HEK293 (cell line): ENCODE data around the gene SOX5.

Source experiments
- CTCF ChIA-PET: fragments of 350-600 bp; formaldehyde crosslinking; extraction: SDS; loops from one replicate; lab custom pipeline; 2021; ENCODE audit warnings: antibody characterized with exemption; lab: Yijun Ruan, JAX
- POLR2A ChIA-PET: fragments of 300-600 bp; formaldehyde crosslinking; extraction: SDS; loops from one replicate; lab custom pipeline; 2020; ENCODE audit warnings: antibody characterized with exemption, inconsistent platforms; lab: Yijun Ruan, JAX
- H3K27ac ChIP-seq: fragments of 200-500 bp; sonication (Bioruptor generic); 2 replicates; pipeline ENCODE4 v1.5.1; 2014; ENCODE audit warnings: low read depth, low read length, control low read depth, inconsistent platforms; ENCODE audit errors: extremely low read depth
- H3K36me3 ChIP-seq, 2 experiments: fragments of 200-500 bp in 1 of 2; sonication (Bioruptor generic) in 1 of 2; 1 replicate in 1 of 2; 2 replicates in 1 of 2; pipeline ENCODE4 v1.5.1; 2014 to 2017; ENCODE audit warnings: inconsistent platforms in 2 of 2, low read length in 2 of 2; ENCODE audit not compliant: control insufficient read depth in 2 of 2, insufficient read depth in 1 of 2
- H3K4me1 ChIP-seq: fragments of 200-500 bp; sonication (Bioruptor generic); 2 replicates; pipeline ENCODE4 v1.5.1; 2014; ENCODE audit warnings: mild to moderate bottlenecking, low read length, inconsistent platforms; ENCODE audit not compliant: control insufficient read depth, insufficient read depth
- H3K4me3 ChIP-seq: 2 replicates; pipeline ENCODE4 v1.5.1; 2011; ENCODE audit warnings: low read depth, mild to moderate bottlenecking, control low read depth, low read length, moderate library complexity
- H3K9me3 ChIP-seq: fragments of 200-500 bp; sonication (Bioruptor generic); 2 replicates; pipeline ENCODE4 v1.5.1; 2014; ENCODE audit warnings: low read depth, low read length, inconsistent platforms; ENCODE audit not compliant: control insufficient read depth, insufficient read depth
- ATF2 ChIP-seq: fragments of 450-650 bp; formaldehyde crosslinking; IDR thresholded peaks from 2 replicates; pipeline ENCODE4 v1.5.1; 2016; ENCODE audit warnings: missing biosample characterization, missing genetic modification characterization, low read depth
- HOXD13 ChIP-seq: sonication (generic); formaldehyde crosslinking; IDR thresholded peaks from 2 replicates; pipeline ENCODE4 v1.8.0; 2022; ENCODE audit warnings: missing genetic modification reagents, borderline replicate concordance
- PRDM2 ChIP-seq: fragments of 450-650 bp; formaldehyde crosslinking; IDR thresholded peaks from 2 replicates; pipeline ENCODE4 v1.5.1; 2016; ENCODE audit warnings: missing biosample characterization, missing genetic modification characterization, borderline replicate concordance
- ZBTB49 ChIP-seq: fragments of 450-650 bp; formaldehyde crosslinking; IDR thresholded peaks from 2 replicates; pipeline ENCODE4 v1.5.1; 2016; ENCODE audit warnings: missing biosample characterization, missing genetic modification characterization, low read depth
- ZFP37 ChIP-seq: fragments of 450-650 bp; formaldehyde crosslinking; IDR thresholded peaks from 2 replicates; pipeline ENCODE4 v1.5.1; 2016; ENCODE audit warnings: missing biosample characterization, missing genetic modification characterization
- ZNF133 ChIP-seq: fragments of 450-650 bp; formaldehyde crosslinking; IDR thresholded peaks from 2 replicates; pipeline ENCODE4 v1.5.1; 2016; ENCODE audit warnings: missing biosample characterization, missing genetic modification characterization
- ZNF19 ChIP-seq: fragments of 450-650 bp; formaldehyde crosslinking; IDR thresholded peaks from 2 replicates; pipeline ENCODE4; 2016; ENCODE audit warnings: missing biosample characterization, missing genetic modification characterization, low read depth
- ZNF280C ChIP-seq: fragments of 450-650 bp; formaldehyde crosslinking; IDR thresholded peaks from 2 replicates; pipeline ENCODE4 v1.5.1; 2016; ENCODE audit warnings: missing biosample characterization, missing genetic modification characterization
- ZNF394 ChIP-seq: fragments of 450-650 bp; formaldehyde crosslinking; IDR thresholded peaks from 2 replicates; pipeline ENCODE4 v1.5.1; 2016; ENCODE audit warnings: missing biosample characterization, missing genetic modification characterization, mild to moderate bottlenecking, moderate library complexity, borderline replicate concordance
- ZNF473 ChIP-seq: fragments of 450-650 bp; formaldehyde crosslinking; IDR thresholded peaks from 2 replicates; pipeline ENCODE4 v1.5.1; 2017; ENCODE audit warnings: missing biosample characterization, missing genetic modification characterization
- ZNF610 ChIP-seq: fragments of 450-650 bp; formaldehyde crosslinking; IDR thresholded peaks from 2 replicates; pipeline ENCODE4 v1.5.1; 2016; ENCODE audit warnings: missing biosample characterization, missing genetic modification characterization, borderline replicate concordance
- ZNF629 ChIP-seq: fragments of 450-650 bp; formaldehyde crosslinking; IDR thresholded peaks from 2 replicates; pipeline ENCODE4 v1.5.1; 2017; ENCODE audit warnings: missing biosample characterization, missing genetic modification characterization

SOX5 gene

GRCh38 chr12:23585782-23586163, 363.7 kb downstream of the SOX5 start (continued):
- TF ChIP-seq PRDM2 = no peak
- no peak for TF ChIP-seq ZBTB49 (tag by site-specific recombination)
- TF ChIP-seq ZNF394 (tag by site-specific recombination) = no peak
- TF ChIP-seq ZNF629 (tag by site-specific recombination) = no peak

- H3K4me3 ChIP-seq = no peak overlapping the region
- TF ChIP-seq ZNF19 = no peak
- TF ChIP-seq ZNF133 (tag by site-specific recombination) = no peak
- TF ChIP-seq ZNF473 = no peak
- TF ChIP-seq ATF2 = no peak
- no peak for TF ChIP-seq HOXD13
- no peak for TF ChIP-seq ZFP37 (tag by site-specific recombination)
- no peak for TF ChIP-seq ZNF610 (tag by site-specific recombination)
- no peak for TF ChIP-seq ZNF280C (tag by site-specific recombination)
- TF ChIP-seq, all 188 proteins: peak for 0
- H3K4me1 ChIP-seq = no peaks in the 10 kb centered on the region
- POLR2A ChIA-PET = no interaction called here
- CTCF ChIA-PET = no interaction called here
- no peaks in the 10 kb centered on the region for H3K9me3 ChIP-seq
- H3K27ac ChIP-seq = no peak overlapping the region
- no peaks in the 10 kb centered on the region for H3K36me3 ChIP-seq
These were observed 364.2 kb downstream of the SOX5 start for GRCh38 chr12:23585156-23585781.
